ENCODE measurements around the gene TUBA1B.
A peak's percentile ranks its signal among the peaks of the same experiment; 100 is the strongest.

Gene TUBA1B

GRCh38 chr12:49089821-49090773 lies 41.1 kb downstream of the TUBA1B start:
- peak; percentile 14 for DNase-seq

GRCh38 chr12:49088932-49089330 lies 42.3 kb downstream of the TUBA1B start:
- no peak for DNase-seq

- DNase-seq, result peak; percentile 48
These were observed 42.9 kb downstream of the TUBA1B start for GRCh38 chr12:49088150-49088931.

- no peak for DNase-seq
These were observed 45.1 kb downstream of the TUBA1B start for GRCh38 chr12:49086116-49086515.

GRCh38 chr12:49084438-49084837 lies 46.8 kb downstream of the TUBA1B start:
- no peak for DNase-seq

GRCh38 chr12:49079793-49080192 lies 51.4 kb downstream of the TUBA1B start:
- DNase-seq, result no peak
